Eye (tissue), 1 donor: ENCODE results near the gene BCL2L12.
"Not testable (repeated sequence)": the region's sequence is repeated elsewhere in the genome, so short reads cannot be mapped to it uniquely, and the experiment has no call there.

Source experiments
- DNase-seq: peaks from one replicate; pipeline ENCODE4 v3.0.0-alpha.2; 2015

The BCL2L12 gene

GRCh38 chr19:49713236-49713845, 47.6 kb downstream of the BCL2L12 start:
- no peak for DNase-seq

GRCh38 chr19:49716154-49716553, 50.4 kb downstream of the BCL2L12 start:
- no peak for DNase-seq

DNA sequence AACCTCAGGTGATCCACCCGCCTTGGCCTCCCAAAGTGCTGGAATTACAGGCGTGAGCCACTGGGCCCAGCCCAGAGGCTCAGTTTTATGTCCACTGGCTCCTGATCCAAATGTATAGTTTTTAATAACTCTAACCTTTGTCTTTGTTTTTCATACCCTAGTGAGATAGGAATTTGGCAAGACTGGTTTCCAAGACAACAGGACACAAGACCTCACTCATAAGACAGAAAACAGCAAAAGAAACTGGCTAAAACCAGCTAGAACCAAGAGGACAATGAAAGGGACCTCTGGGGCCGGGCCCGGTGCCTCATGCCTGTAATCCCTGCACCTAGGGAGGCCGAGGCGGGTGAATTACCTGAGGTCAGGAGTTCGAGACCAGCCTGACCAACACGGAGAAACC, 52.8 kb downstream of the BCL2L12 start:
- peak; percentile 34 for DNase-seq

GRCh38 chr19:49718991-49719390, 53.3 kb downstream of the BCL2L12 start:
- DNase-seq: no peak

- not testable (repeated sequence) for DNase-seq
These were observed 53.7 kb downstream of the BCL2L12 start for GRCh38 chr19:49719420-49719819.
